DND-41 (cell line): ENCODE results near the gene GRWD1.

ENCODE experiments used
- CTCF ChIP-seq: IDR thresholded peaks from 2 replicates; pipeline ENCODE4 v1.5.1; 2012; ENCODE audit warnings: borderline replicate concordance, low read length, moderate library complexity, mild to moderate bottlenecking; ENCODE audit not compliant: poor library complexity, severe bottlenecking; ENCODE audit errors: extremely low read depth
- EZH2 ChIP-seq: IDR thresholded peaks from 3 replicates; pipeline ENCODE4 v1.6.1; 2012; ENCODE audit warnings: borderline replicate concordance, low read depth, mild to moderate bottlenecking, moderate library complexity, low read length, inconsistent platforms; ENCODE audit not compliant: severe bottlenecking

- TF ChIP-seq CTCF (no peak), EZH2 (no peak)
Observed at GRCh38 chr19:48461651-48461981, 15.8 kb downstream of the GRWD1 start.
